HG03045 (cell line): ENCODE measurements around the gene PSMB2.
"Not testable (repeated sequence)": the region's sequence is repeated elsewhere in the genome, so short reads cannot be mapped to it uniquely, and the experiment has no call there.

Source experiments
- ATAC-seq: cut with Tn5 transposase; IDR thresholded peaks from one replicate; pipeline ENCODE4 v1.9.1; 2021; ENCODE audit warnings: mild to moderate bottlenecking, moderate library complexity; ENCODE audit not compliant: unreplicated experiment

PSMB2 gene

GRCh38 chr1:35641233-35641866 is at the start of gene PSMB2:
TSS of gene PSMB2 (minus strand) at chr1:35641526. CDS start at chr1:35641432, 94 bp downstream.
- ATAC-seq, result peak; percentile 79

- ATAC-seq, result no peak
Measured at GRCh38 chr1:35691080-35691479, 49.8 kb upstream of the PSMB2 start.

- not testable (repeated sequence) for ATAC-seq
Measured at GRCh38 chr1:35690103-35690502, 48.8 kb upstream of the PSMB2 start.

GRCh38 chr1:35688161-35688560 is 46.8 kb upstream of the PSMB2 start:
- no peak for ATAC-seq

- no peak for ATAC-seq
Measured at GRCh38 chr1:35683012-35683411, 41.7 kb upstream of the PSMB2 start.

- ATAC-seq, result no peak
Measured at GRCh38 chr1:35680271-35680670, 38.9 kb upstream of the PSMB2 start.

- no peak for ATAC-seq
Measured at GRCh38 chr1:35675773-35676172, 34.4 kb upstream of the PSMB2 start.

- no peak for ATAC-seq
Measured at GRCh38 chr1:35674111-35674510, 32.8 kb upstream of the PSMB2 start.

- no peak for ATAC-seq
Measured at GRCh38 chr1:35672116-35672515, 30.8 kb upstream of the PSMB2 start.

- ATAC-seq, result no peak
Measured at GRCh38 chr1:35668506-35668905, 27.2 kb upstream of the PSMB2 start.

- ATAC-seq, result no peak
Measured at GRCh38 chr1:35666916-35667315, 25.6 kb upstream of the PSMB2 start.

GRCh38 chr1:35666216-35666615 is 24.9 kb upstream of the PSMB2 start:
- no peak for ATAC-seq

- no peak for ATAC-seq
Measured at GRCh38 chr1:35663434-35663833, 22.1 kb upstream of the PSMB2 start.

- no peak for ATAC-seq
Measured at GRCh38 chr1:35661474-35661795, 20.1 kb upstream of the PSMB2 start.

GRCh38 chr1:35660581-35661473 is 19.5 kb upstream of the PSMB2 start:
- no peak for ATAC-seq

- ATAC-seq, result no peak
Measured at GRCh38 chr1:35659589-35659988, 18.3 kb upstream of the PSMB2 start.

GRCh38 chr1:35657851-35658250 is 16.5 kb upstream of the PSMB2 start:
- no peak for ATAC-seq

GRCh38 chr1:35656863-35657232 is 15.5 kb upstream of the PSMB2 start:
- ATAC-seq, result no peak

- ATAC-seq, result no peak
Measured at GRCh38 chr1:35656148-35656862, 15.0 kb upstream of the PSMB2 start.

- no peak for ATAC-seq
Measured at GRCh38 chr1:35655196-35655595, 13.9 kb upstream of the PSMB2 start.

- ATAC-seq, result no peak
Measured at GRCh38 chr1:35650416-35650815, 9.1 kb upstream of the PSMB2 start.

- ATAC-seq, result no peak
Measured at GRCh38 chr1:35646043-35646442, 4.7 kb upstream of the PSMB2 start.
